ENCODE measurements around the gene TMEM43. TPM values are rescaled to one million over a fixed set of nuclear protein-coding genes. Genes with fewer than 3 reads are reported as not detected.

Gene TMEM43
- total and polyA plus RNA-seq, 2 of the 8 experiments (the other 6 are each of a cell fraction or from before 2014, with no cell fraction given): 27.0 to 33.7 TPM

DNA sequence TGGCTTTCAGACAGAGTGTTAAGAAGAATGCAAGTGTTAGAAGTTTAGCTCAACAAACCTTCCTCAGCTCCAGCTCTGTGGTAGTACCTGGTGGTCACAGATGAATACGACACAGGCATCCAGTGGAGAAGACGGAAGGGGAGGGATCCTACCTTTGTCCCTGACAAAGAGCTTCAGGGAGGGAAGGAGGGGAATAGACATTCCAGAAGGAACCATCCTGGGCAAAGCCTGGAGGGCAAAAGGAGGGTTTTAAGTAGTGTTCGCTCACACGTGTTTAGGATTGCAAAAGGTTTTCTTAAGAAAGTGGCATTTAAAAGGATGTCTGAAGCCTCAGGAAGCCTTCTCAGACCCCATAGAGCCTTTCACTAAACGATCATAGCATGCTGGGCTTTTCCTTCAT, 3.0 kb upstream of the TMEM43 start:
- Histone ChIP-seq H3K4ac (replicated peaks; ENCODE audit: insufficient read length, low read depth, low read length) (no peak overlapping the region), H3K4me3 (ENCODE audit: extremely low read depth in 1 of 4, insufficient read depth in 2 of 4, low read depth in 3 of 4, low read length in 4 of 4) (no peak overlapping the region), H2BK5ac (ENCODE audit: low read depth, low read length) (no peak overlapping the region), H3K4me1 (replicated peaks in 1 of 4; ENCODE audit: control insufficient read depth in 3 of 4, insufficient read depth in 4 of 4, low read length in 3 of 4) (peaks cover 0 to 14% (median 10%) of the 10 kb centered on the region in 4 experiments; a peak in 6 of 7 replicates), H2AK5ac (ENCODE audit: low read depth, low read length) (no peak overlapping the region), H4K20me1 (replicated peaks in 1 of 2; ENCODE audit: control insufficient read depth in 1 of 2, insufficient read depth in 2 of 2, low read length in 2 of 2) (peaks cover 4 to 9% of the 10 kb centered on the region in 2 experiments), H2BK12ac (ENCODE audit: low read depth, low read length) (no peak overlapping the region), H2AFZ (ENCODE audit: low read length) (no peak overlapping the region), H2BK20ac (ENCODE audit: low read length) (no peak overlapping the region), H2BK120ac (replicated peaks; ENCODE audit: low read depth, low read length) (no peak overlapping the region), H3K9ac (replicated peaks in 1 of 4; ENCODE audit: extremely low read depth in 1 of 4, low read depth in 3 of 4, low read length in 3 of 4) (no peak overlapping the region), H4K91ac (replicated peaks; ENCODE audit: insufficient read length, low read length) (no peak overlapping the region), H3K18ac (ENCODE audit: extremely low read depth, low read length) (no peak overlapping the region), H3K4me2 (ENCODE audit: insufficient read depth in 1 of 2, low read depth in 2 of 2, low read length in 2 of 2) (no peak overlapping the region; a peak in 1 of 4 replicates), H3K9me3 (ENCODE audit: insufficient read depth in 2 of 2, low read depth in 1 of 2, low read length in 1 of 2) (no peaks in the 10 kb centered on the region), H3K56ac (replicated peaks; ENCODE audit: insufficient read length, low read depth, low read length) (no peak overlapping the region), H4K5ac (ENCODE audit: insufficient read length, low read depth, low read length) (no peak overlapping the region), H3K36me3 (ENCODE audit: control insufficient read depth in 2 of 4, insufficient read depth in 4 of 4, low read length in 3 of 4) (peaks cover 0 to 5% (median 2%) of the 10 kb centered on the region in 4 experiments; a peak in 2 of 8 replicates), H3K23me2 (ENCODE audit: low read depth, low read length) (peaks cover 14% of the 10 kb centered on the region), H4K8ac (ENCODE audit: extremely low read depth, insufficient read depth, low read length) (no peak overlapping the region), H3K79me1 (ENCODE audit: low read depth, low read length) (peaks cover 17% of the 10 kb centered on the region), H2BK15ac (ENCODE audit: low read length) (no peak overlapping the region), H3K14ac (ENCODE audit: insufficient read length) (no peak overlapping the region), H3K23ac (ENCODE audit: insufficient read length) (no peak overlapping the region), H3K27me3 (replicated peaks in 1 of 4; ENCODE audit: control insufficient read depth in 3 of 4, extremely low read depth in 1 of 4, insufficient read depth in 3 of 4, low read length in 3 of 4) (no peaks in the 10 kb centered on the region), H3K27ac (ENCODE audit: low read depth, low read length) (no peak overlapping the region), H3K79me2 (ENCODE audit: control insufficient read depth in 1 of 2, insufficient read depth in 2 of 2, low read length in 2 of 2) (peaks cover 5 to 29% of the 10 kb centered on the region in 2 experiments)
- ChIA-PET CTCF (ENCODE audit: partially characterized antibody) (interaction anchor here (0.9 to 1.8 kb wide), 8 partner anchors 8 to 236 kb away, joined by 3 to 7 read pairs (median 4); no protein-coding TSS in a partner anchor), POLR2A (ENCODE audit: partially characterized antibody) (interaction anchor here (4.7 kb wide), 1 partner anchor 226 kb away, joined by 46 read pairs; no protein-coding TSS in a partner anchor)
- WGBS, 2 experiments (ENCODE audit: extremely low coverage in 1 of 2, insufficient coverage in 1 of 2, insufficient read length in 1 of 2, insufficient replicate concordance in 2 of 2, low coverage in 1 of 2, low lambda C conversion rate in 2 of 2, missing lambda C conversion rate in 1 of 2): 89% methylated on average over 5 of the region's 5 CpGs; no CpG with 5 or more reads in 1 of the 2 experiments
- DNase-seq (ENCODE audit: low read depth in 1 of 2, low spot score in 2 of 2) (no peak), FAIRE-seq (no peak)
- TF ChIP-seq RAD21 (IDR thresholded peaks at IDR 0.05 in 1 of 2, conservative IDR thresholded peaks at IDR 0.05 in 1 of 2; ENCODE audit: low read depth in 2 of 2, low read length in 2 of 2): no peak
- TF ChIP-seq EGR1 (IDR thresholded peaks at IDR 0.05; ENCODE audit: borderline replicate concordance, low read depth, low read length): no peak
- no peak for TF ChIP-seq SIX5 (IDR thresholded peaks at IDR 0.05; ENCODE audit: low read depth, low read length)
- TF ChIP-seq CTCF (IDR thresholded peaks at IDR 0.05; ENCODE audit: control extremely low read depth in 1 of 3, insufficient read depth in 1 of 3, low read depth in 1 of 3, low read length in 3 of 3): no peak
- TF ChIP-seq POLR2AphosphoS5 (IDR thresholded peaks at IDR 0.05; ENCODE audit: low read depth, low read length): no peak
- no peak for TF ChIP-seq GTF2F1 (IDR thresholded peaks at IDR 0.05; ENCODE audit: borderline replicate concordance, low read depth, low read length)
- TF ChIP-seq GABPA (IDR thresholded peaks at IDR 0.05; ENCODE audit: borderline replicate concordance, insufficient read depth, low read length): no peak
- TF ChIP-seq CEBPB (IDR thresholded peaks at IDR 0.05; ENCODE audit: low read depth, low read length): no peak
- TF ChIP-seq RFX5 (IDR thresholded peaks at IDR 0.05; ENCODE audit: borderline replicate concordance, low read depth, low read length): no peak
- no peak for TF ChIP-seq KDM5A (IDR thresholded peaks at IDR 0.05; ENCODE audit: low read length)
- TF ChIP-seq HDAC2 (IDR thresholded peaks at IDR 0.05; ENCODE audit: borderline replicate concordance in 1 of 2, low read depth in 2 of 2, low read length in 2 of 2): no peak
